ENCODE measurements around the gene TMEM106C. TPM values are rescaled to one million over a fixed set of nuclear protein-coding genes. Genes with fewer than 3 reads are reported as not detected.

Gene TMEM106C
- total RNA-seq, 2 donors from 2014 or later = 54.6 to 91.1 TPM

DNA sequence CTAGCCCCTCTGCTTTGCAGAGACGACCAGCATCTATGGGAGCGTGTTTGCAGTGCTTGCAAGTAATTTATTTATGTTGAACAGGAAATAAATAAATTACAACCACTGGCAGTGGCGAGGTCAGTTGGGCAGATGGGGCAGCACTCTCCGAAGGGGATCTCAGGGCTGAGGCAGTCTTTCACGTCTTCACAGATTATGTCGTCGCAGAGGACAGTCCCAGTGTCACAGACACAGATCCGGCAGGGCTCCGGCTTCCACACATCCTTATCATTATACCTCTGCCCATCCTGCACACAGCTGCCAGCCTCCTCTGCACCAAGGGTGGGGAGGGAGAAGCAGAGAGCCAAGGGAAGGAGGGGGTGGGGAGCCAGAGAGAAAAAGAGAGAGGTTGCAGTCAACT is 36.4 kb downstream of the TMEM106C start:
- intact Hi-C loops (cut with DNase I) = no loop called here
- H3K4me1 ChIP-seq (replicated peaks) = peaks cover 16% of the 10 kb centered on the region
- no peak overlapping the region for H3K27ac ChIP-seq
- no peak overlapping the region for H3K4me3 ChIP-seq
- H3K27me3 ChIP-seq (replicated peaks; ENCODE audit: insufficient read depth) = peaks cover 8% of the 10 kb centered on the region
- DNase-seq (ENCODE audit: low spot score) = no peak
- WGBS = 61% methylated on average over 9 of the region's 9 CpGs
- TF ChIP-seq POLR2AphosphoS5 (IDR thresholded peaks at IDR 0.05) (no peak), POLR2A (IDR thresholded peaks at IDR 0.05) (no peak)
- TF ChIP-seq, protein P1, sequence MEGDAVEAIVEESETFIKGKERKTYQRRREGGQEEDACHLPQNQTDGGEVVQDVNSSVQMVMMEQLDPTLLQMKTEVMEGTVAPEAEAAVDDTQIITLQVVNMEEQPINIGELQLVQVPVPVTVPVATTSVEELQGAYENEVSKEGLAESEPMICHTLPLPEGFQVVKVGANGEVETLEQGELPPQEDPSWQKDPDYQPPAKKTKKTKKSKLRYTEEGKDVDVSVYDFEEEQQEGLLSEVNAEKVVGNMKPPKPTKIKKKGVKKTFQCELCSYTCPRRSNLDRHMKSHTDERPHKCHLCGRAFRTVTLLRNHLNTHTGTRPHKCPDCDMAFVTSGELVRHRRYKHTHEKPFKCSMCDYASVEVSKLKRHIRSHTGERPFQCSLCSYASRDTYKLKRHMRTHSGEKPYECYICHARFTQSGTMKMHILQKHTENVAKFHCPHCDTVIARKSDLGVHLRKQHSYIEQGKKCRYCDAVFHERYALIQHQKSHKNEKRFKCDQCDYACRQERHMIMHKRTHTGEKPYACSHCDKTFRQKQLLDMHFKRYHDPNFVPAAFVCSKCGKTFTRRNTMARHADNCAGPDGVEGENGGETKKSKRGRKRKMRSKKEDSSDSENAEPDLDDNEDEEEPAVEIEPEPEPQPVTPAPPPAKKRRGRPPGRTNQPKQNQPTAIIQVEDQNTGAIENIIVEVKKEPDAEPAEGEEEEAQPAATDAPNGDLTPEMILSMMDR (IDR thresholded peaks at IDR 0.05) = no peak
- no peaks in the 10 kb centered on the region for H3K9me3 ChIP-seq
- no peaks in the 10 kb centered on the region for H3K36me3 ChIP-seq

DNA sequence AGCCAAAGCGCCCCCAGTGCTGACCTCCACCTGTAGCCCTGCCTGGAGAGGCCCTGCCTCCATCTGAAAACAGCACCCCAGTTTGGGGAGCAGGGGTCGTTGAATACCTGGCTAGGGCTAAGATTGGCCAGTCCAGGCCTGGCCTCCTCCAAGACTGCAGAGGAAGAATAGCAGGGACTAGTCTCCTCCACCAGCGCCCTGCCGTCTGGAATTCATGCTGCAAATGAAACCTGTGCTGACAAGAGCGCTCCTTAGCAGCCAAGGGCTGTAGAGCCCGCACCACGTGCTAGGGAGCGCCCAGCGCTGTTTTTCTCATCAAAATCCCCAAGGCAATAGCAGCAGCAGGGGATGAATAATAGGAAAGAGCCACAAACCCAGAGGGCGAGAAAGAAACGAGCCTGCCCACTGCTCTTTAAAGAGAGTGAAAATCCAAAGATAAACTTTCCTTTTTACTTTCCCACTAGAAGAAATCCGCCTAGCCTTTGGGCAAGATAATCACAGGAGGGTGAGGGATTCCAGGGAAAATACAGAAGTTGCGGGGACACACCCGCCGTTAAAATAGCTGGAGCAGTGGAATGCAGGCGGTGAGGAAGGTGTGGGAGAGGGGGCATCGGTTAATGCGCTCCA is 37.6 kb downstream of the TMEM106C start:
- intact Hi-C loops (cut with DNase I) = no loop called here
- H3K27me3 ChIP-seq (replicated peaks; ENCODE audit: insufficient read depth) = peaks cover 14% of the 10 kb centered on the region
- DNase-seq (ENCODE audit: low spot score) = no peak
- peak overlapping the region; percentile 16 to 23 for H3K4me3 ChIP-seq
- TF ChIP-seq, protein P1 (IDR thresholded peaks at IDR 0.05) = no peak
- TF ChIP-seq POLR2A (IDR thresholded peaks at IDR 0.05) (no peak), POLR2AphosphoS5 (IDR thresholded peaks at IDR 0.05) (peak; percentile 8)
- H3K36me3 ChIP-seq = no peaks in the 10 kb centered on the region
- no peak overlapping the region for H3K27ac ChIP-seq
- 9% methylated on average over 18 of the region's 18 CpGs for WGBS
- no peaks in the 10 kb centered on the region for H3K9me3 ChIP-seq
- peaks cover 16% of the 10 kb centered on the region for H3K4me1 ChIP-seq (replicated peaks)

GRCh38 chr12:48001505-48002413 is 38.4 kb downstream of the TMEM106C start:
- Histone ChIP-seq H3K4me3 (peak overlapping the region; percentile 16 to 23), H3K4me1 (replicated peaks) (peaks cover 16% of the 10 kb centered on the region), H3K27me3 (replicated peaks; ENCODE audit: insufficient read depth) (peaks cover 14% of the 10 kb centered on the region), H3K27ac (no peak overlapping the region), H3K36me3 (no peaks in the 10 kb centered on the region), H3K9me3 (no peaks in the 10 kb centered on the region)
- TF ChIP-seq, protein P1 (IDR thresholded peaks at IDR 0.05) = no peak
- TF ChIP-seq POLR2A (IDR thresholded peaks at IDR 0.05) = no peak
- no peak for TF ChIP-seq POLR2AphosphoS5 (IDR thresholded peaks at IDR 0.05)
- intact Hi-C loops (cut with DNase I) = no loop called here
- no peak for DNase-seq (ENCODE audit: low spot score)
- WGBS = 1% methylated on average over 57 of the region's 57 CpGs

DNA sequence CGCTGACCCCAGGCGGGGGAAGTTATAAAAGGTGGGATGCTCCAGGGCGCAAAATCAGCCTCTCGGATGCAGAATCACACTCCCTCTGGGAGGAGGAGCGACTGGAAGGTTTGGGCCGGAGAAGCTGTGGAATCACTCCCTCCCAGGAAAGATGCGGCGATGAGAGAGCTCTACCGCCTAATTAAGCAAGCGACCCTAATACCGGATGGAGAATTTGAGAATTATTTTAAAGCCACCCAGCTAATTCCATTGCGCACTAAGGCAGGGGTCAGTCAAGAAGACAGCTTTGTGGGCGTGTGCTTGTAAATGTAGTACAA is 39.0 kb downstream of the TMEM106C start:
- Histone ChIP-seq H3K36me3 (no peaks in the 10 kb centered on the region), H3K27me3 (replicated peaks; ENCODE audit: insufficient read depth) (peaks cover 14% of the 10 kb centered on the region), H3K9me3 (no peaks in the 10 kb centered on the region), H3K4me1 (replicated peaks) (peaks cover 16% of the 10 kb centered on the region), H3K27ac (no peak overlapping the region), H3K4me3 (peak overlapping the region; percentile 16 to 23)
- 3% methylated on average over 13 of the region's 13 CpGs for WGBS
- DNase-seq (ENCODE audit: low spot score) = no peak
- TF ChIP-seq, protein P1 (IDR thresholded peaks at IDR 0.05) = no peak
- TF ChIP-seq POLR2A (IDR thresholded peaks at IDR 0.05) (no peak), POLR2AphosphoS5 (IDR thresholded peaks at IDR 0.05) (no peak)
- intact Hi-C loops (cut with DNase I) = no loop called here
